Cardiac muscle cell (in vitro differentiated cells and primary cell): Measurements from ENCODE around the gene SOAT2. TPM values are rescaled to one million over a fixed set of nuclear protein-coding genes. Genes with fewer than 3 reads are reported as not detected.

Source experiments
- DNase-seq, 2 donors: peaks; one replicate each; pipeline versions ENCODE4 v3.0.0 to v3.0.0-alpha.2; 2010 to 2017; ENCODE audit warnings: low read depth in 1 of 2, low spot score in 1 of 2
- H3K27ac ChIP-seq: fragments of 200-600 bp; sonication (generic); 2 replicates; pipeline ENCODE4 v1.5.1; 2016
- H3K27me3 ChIP-seq: fragments of 200-600 bp; sonication (generic); 2 replicates; pipeline ENCODE4 v1.6.0; 2016; ENCODE audit warnings: control low read depth
- H3K36me3 ChIP-seq: fragments of 200-600 bp; sonication (generic); 2 replicates; pipeline ENCODE4 v1.5.1; 2016; ENCODE audit warnings: control low read depth
- H3K4me1 ChIP-seq: fragments of 200-600 bp; sonication (generic); 2 replicates; pipeline ENCODE4 v1.8.1; 2017; ENCODE audit warnings: low read depth, mild to moderate bottlenecking, mixed run types
- H3K4me3 ChIP-seq: fragments of 200-600 bp; sonication (generic); 2 replicates; pipeline ENCODE4 v1.5.1; 2016; ENCODE audit warnings: mild to moderate bottlenecking
- H3K9me3 ChIP-seq: fragments of 200-600 bp; sonication (generic); 2 replicates; pipeline ENCODE4 v1.5.1; 2017; ENCODE audit warnings: low read depth, mild to moderate bottlenecking, control low read depth
- CTCF ChIP-seq: IDR thresholded peaks from 2 replicates; pipeline ENCODE4 v1.5.1; 2012; ENCODE audit warnings: low read depth, mild to moderate bottlenecking, low read length
- polyA plus RNA-seq: library from polyadenylated mRNA; unstranded; fragments of >200 nt; fragmentation: Nextera tagmentation; extraction: Ambion mirVana; gene quantifications from 2 replicates; pipeline ENCODE4 v1.2.1, GENCODE V29; 2016
- total RNA-seq: library from RNA; depleted of rRNA; stranded (reverse); fragments of >200 nt; gene quantifications from 2 replicates; pipeline ENCODE4 v1.2.3, GENCODE V29; 2016

SOAT2 gene, protein sequence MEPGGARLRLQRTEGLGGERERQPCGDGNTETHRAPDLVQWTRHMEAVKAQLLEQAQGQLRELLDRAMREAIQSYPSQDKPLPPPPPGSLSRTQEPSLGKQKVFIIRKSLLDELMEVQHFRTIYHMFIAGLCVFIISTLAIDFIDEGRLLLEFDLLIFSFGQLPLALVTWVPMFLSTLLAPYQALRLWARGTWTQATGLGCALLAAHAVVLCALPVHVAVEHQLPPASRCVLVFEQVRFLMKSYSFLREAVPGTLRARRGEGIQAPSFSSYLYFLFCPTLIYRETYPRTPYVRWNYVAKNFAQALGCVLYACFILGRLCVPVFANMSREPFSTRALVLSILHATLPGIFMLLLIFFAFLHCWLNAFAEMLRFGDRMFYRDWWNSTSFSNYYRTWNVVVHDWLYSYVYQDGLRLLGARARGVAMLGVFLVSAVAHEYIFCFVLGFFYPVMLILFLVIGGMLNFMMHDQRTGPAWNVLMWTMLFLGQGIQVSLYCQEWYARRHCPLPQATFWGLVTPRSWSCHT
- total RNA-seq (0.57 and 1.6 TPM in 2 replicates), polyA plus RNA-seq (1.3 and 1.9 TPM in 2 replicates)

- no peaks in the 10 kb centered on the region for H3K27me3 ChIP-seq
- H3K9me3 ChIP-seq: no peaks in the 10 kb centered on the region
- H3K4me3 ChIP-seq: no peak within 1 kb of the TSS
- no peaks in the 10 kb centered on the region for H3K36me3 ChIP-seq
- H3K27ac ChIP-seq: peak within 1 kb of the TSS; percentile 42
- H3K4me1 ChIP-seq: peaks cover 39% of the 10 kb centered on the region
- no peak for TF ChIP-seq CTCF
- peak in 1 of 2 donors; percentile 31 for DNase-seq
Observed at GRCh38 chr12:53102883-53103807, at the start of gene SOAT2. SOAT2 (plus strand) TSS chr12:53103486; CDS start chr12:53103578, 92 bp downstream.

- Histone ChIP-seq H3K27me3 (no peaks in the 10 kb centered on the region), H3K36me3 (no peaks in the 10 kb centered on the region), H3K9me3 (no peaks in the 10 kb centered on the region), H3K4me1 (peaks cover 16% of the 10 kb centered on the region), H3K27ac (no peak overlapping the region), H3K4me3 (peak overlapping the region; percentile 46)
- DNase-seq: peak; percentile 94 to 96
- no peak for TF ChIP-seq CTCF
Observed at GRCh38 chr12:53054112-53054878, 49.0 kb upstream of the SOAT2 start.

DNA sequence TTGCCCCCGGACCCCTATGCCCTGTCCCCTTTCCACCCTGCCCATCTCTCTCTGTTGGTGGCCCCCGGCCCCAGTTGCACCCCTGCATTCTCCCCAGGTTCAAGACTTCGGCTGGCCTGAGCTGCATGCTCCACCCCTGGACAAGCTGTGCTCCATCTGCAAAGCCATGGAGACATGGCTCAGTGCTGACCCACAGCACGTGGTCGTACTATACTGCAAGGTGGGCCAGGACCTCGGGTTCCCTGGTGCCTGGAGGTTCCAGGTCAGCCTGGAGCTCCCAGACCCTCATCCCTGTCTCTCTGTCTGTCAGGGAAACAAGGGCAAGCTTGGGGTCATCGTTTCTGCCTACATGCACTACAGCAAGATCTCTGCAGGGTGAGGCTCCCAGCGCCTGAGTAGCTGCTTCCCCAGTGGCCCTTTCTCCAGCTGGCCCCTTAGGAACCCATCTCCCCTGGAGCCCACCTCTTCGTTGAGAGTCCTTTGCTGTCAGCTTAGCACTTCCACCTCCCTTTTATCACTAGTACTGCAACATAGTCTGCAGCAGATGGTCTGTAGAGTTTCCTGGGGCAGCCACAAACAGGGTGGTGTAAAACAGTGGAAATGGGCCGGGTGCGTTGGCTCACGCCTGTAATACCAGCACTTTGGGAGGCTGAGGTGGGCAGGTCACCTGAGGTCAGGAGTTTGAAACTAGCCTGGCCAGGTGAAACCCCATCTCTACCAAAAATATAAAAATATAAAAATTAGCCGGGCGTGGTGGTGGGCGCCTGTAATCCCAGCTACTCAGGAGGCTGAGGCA lies 47.6 kb upstream of the SOAT2 start:
- Histone ChIP-seq H3K27me3 (no peaks in the 10 kb centered on the region), H3K36me3 (no peaks in the 10 kb centered on the region), H3K4me1 (peaks cover 7% of the 10 kb centered on the region), H3K4me3 (no peak overlapping the region), H3K27ac (no peak overlapping the region), H3K9me3 (no peaks in the 10 kb centered on the region)
- DNase-seq: no peak
- TF ChIP-seq CTCF: no peak

DNA sequence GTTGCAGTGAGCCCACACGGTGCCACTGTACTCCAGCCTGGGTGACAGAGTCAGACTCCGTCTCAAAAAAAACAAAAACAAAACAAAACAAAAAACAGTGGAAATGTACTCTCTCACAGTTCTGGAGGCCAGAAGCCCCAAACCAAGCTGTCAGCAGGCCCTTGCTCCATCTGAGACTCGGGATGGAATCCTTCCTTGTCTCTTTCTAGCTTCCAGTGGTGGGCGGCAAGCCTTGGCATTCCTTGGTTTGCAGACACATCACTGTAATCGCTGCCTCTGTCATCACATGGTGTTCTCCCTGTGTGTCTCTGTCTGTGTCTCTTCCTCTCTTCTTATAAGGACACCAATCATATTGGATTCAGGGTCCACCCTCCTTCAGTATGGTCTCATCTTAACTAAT lies 47.0 kb upstream of the SOAT2 start:
- no peaks in the 10 kb centered on the region for H3K9me3 ChIP-seq
- peaks cover 7% of the 10 kb centered on the region for H3K4me1 ChIP-seq
- TF ChIP-seq CTCF: no peak
- no peaks in the 10 kb centered on the region for H3K36me3 ChIP-seq
- H3K27ac ChIP-seq: no peak overlapping the region
- no peak overlapping the region for H3K4me3 ChIP-seq
- H3K27me3 ChIP-seq: no peaks in the 10 kb centered on the region
- DNase-seq: peak in 1 of 2 donors; percentile 13
